Measurements from ENCODE around the gene ASAP2. TPM values are rescaled to one million over a fixed set of nuclear protein-coding genes. Genes with fewer than 3 reads are reported as not detected.

ASAP2 gene
- total RNA-seq, 4 donors from 2014 or later: 33.2 to 62.1 (median 54.5) TPM

- Histone ChIP-seq H3K9me3 (no peaks in the 10 kb centered on the region), H3K27me3 (no peaks in the 10 kb centered on the region), H3K27ac (peak overlapping the region; percentile 39 to 77 (median 48)), H3K36me3 (peaks cover 0 to 15% (median 3%) of the 10 kb centered on the region in 4 donors), H3K4me1 (peaks cover 0 to 8% (median under 1%) of the 10 kb centered on the region in 4 donors), H3K4me3 (no peak overlapping the region)
- no peak for DNase-seq
- 49 to 81% methylated on average over 8 to 20 of the region's 20 CpGs for WGBS, 2 donors (ENCODE audit: low coverage in 1 of 2)
- TF ChIP-seq POLR2AphosphoS5 (IDR thresholded peaks at IDR 0.05) (peak in 2 of 3 donors; percentile 23 to 35), CTCF (IDR thresholded peaks at IDR 0.05) (no peak)
- intact Hi-C loops (cut with DNase I; ENCODE audit: low total_unique reads): no loop called here
- in situ Hi-C loops (cut with MboI; ENCODE audit: low pct_ligation_motif_present in 1 of 4, low pct_unique_long_range_greater_than_20kb in 1 of 4, low sequenced_read_pairs in 3 of 4): no loop called here
These were observed 192.5 kb downstream of the ASAP2 start for GRCh38 chr2:9398881-9399780.

- Histone ChIP-seq H3K36me3 (peaks cover 0 to 15% (median 3%) of the 10 kb centered on the region in 4 donors), H3K27ac (no peak overlapping the region), H3K4me1 (peaks cover 0 to 17% (median 4%) of the 10 kb centered on the region in 4 donors), H3K4me3 (no peak overlapping the region), H3K9me3 (no peaks in the 10 kb centered on the region), H3K27me3 (no peaks in the 10 kb centered on the region)
- TF ChIP-seq POLR2A (IDR thresholded peaks at IDR 0.05): no peak
- TF ChIP-seq EP300 (IDR thresholded peaks at IDR 0.05; ENCODE audit: low read depth): no peak
- no peak for TF ChIP-seq POLR2AphosphoS5 (IDR thresholded peaks at IDR 0.05)
- no peak for TF ChIP-seq CTCF (IDR thresholded peaks at IDR 0.05)
- intact Hi-C loops (cut with DNase I; ENCODE audit: low total_unique reads) (no loop called here), in situ Hi-C loops (cut with MboI; ENCODE audit: low pct_ligation_motif_present in 1 of 4, low pct_unique_long_range_greater_than_20kb in 1 of 4, low sequenced_read_pairs in 3 of 4) (no loop called here)
- 82% methylated on average over 10 of the region's 12 CpGs; no CpG with 5 or more reads in 1 of the 2 donors for WGBS, 2 donors (ENCODE audit: low coverage in 1 of 2)
- DNase-seq: no peak
These were observed 193.9 kb downstream of the ASAP2 start for GRCh38 chr2:9400268-9401058.

GRCh38 chr2:9401059-9401547 lies 194.5 kb downstream of the ASAP2 start:
- H3K27me3 ChIP-seq: no peaks in the 10 kb centered on the region
- no peak for DNase-seq
- peaks cover 0 to 17% (median 4%) of the 10 kb centered on the region in 4 donors for H3K4me1 ChIP-seq
- no peak overlapping the region for H3K4me3 ChIP-seq
- TF ChIP-seq POLR2AphosphoS5 (IDR thresholded peaks at IDR 0.05): no peak
- TF ChIP-seq EP300 (IDR thresholded peaks at IDR 0.05; ENCODE audit: low read depth): no peak
- TF ChIP-seq POLR2A (IDR thresholded peaks at IDR 0.05): no peak
- TF ChIP-seq CTCF (IDR thresholded peaks at IDR 0.05): no peak
- intact Hi-C loops (cut with DNase I; ENCODE audit: low total_unique reads): no loop called here
- H3K27ac ChIP-seq: no peak overlapping the region
- peaks cover 0 to 15% (median 3%) of the 10 kb centered on the region in 4 donors for H3K36me3 ChIP-seq
- H3K9me3 ChIP-seq: no peaks in the 10 kb centered on the region
- in situ Hi-C loops (cut with MboI; ENCODE audit: low pct_ligation_motif_present in 1 of 4, low pct_unique_long_range_greater_than_20kb in 1 of 4, low sequenced_read_pairs in 3 of 4): no loop called here
- 88% methylated on average over 12 of the region's 12 CpGs; no CpG with 5 or more reads in 1 of the 2 donors for WGBS, 2 donors (ENCODE audit: low coverage in 1 of 2)

Measured in transverse colon (tissue), 4 donors.